OCI-LY7 (cell line): Measurements from ENCODE around the gene DMD.

Experiments used
- EZH2phosphoT487 ChIP-seq: fragments of 200-600 bp; sonication (generic); IDR thresholded peaks from 2 replicates; pipeline ENCODE4 v1.6.1; 2018; ENCODE audit warnings: low read depth, borderline replicate concordance, mild to moderate bottlenecking, mixed run types, antibody characterized with exemption, low read length, moderate library complexity, mixed read lengths
- TF ChIP-seq, protein P1 (sequence below): fragments of 200-600 bp; sonication (generic); conservative IDR thresholded peaks from 2 replicates; pipeline ENCODE4 v1.5.1; 2014; ENCODE audit warnings: mild to moderate bottlenecking, antibody characterized with exemption, low read length, moderate library complexity, mixed read lengths

GRCh38 chrX:31319586-31319985, 1891.8 kb downstream of the DMD start:
- no peak for TF ChIP-seq EZH2phosphoT487
- TF ChIP-seq, protein P1, sequence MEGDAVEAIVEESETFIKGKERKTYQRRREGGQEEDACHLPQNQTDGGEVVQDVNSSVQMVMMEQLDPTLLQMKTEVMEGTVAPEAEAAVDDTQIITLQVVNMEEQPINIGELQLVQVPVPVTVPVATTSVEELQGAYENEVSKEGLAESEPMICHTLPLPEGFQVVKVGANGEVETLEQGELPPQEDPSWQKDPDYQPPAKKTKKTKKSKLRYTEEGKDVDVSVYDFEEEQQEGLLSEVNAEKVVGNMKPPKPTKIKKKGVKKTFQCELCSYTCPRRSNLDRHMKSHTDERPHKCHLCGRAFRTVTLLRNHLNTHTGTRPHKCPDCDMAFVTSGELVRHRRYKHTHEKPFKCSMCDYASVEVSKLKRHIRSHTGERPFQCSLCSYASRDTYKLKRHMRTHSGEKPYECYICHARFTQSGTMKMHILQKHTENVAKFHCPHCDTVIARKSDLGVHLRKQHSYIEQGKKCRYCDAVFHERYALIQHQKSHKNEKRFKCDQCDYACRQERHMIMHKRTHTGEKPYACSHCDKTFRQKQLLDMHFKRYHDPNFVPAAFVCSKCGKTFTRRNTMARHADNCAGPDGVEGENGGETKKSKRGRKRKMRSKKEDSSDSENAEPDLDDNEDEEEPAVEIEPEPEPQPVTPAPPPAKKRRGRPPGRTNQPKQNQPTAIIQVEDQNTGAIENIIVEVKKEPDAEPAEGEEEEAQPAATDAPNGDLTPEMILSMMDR, result no peak
